Mesothelial cell of epicardium (in vitro differentiated cells): Measurements from ENCODE around the gene PRKAR1B. TPM values are rescaled to one million over a fixed set of nuclear protein-coding genes. Genes with fewer than 3 reads are reported as not detected.
"Not testable (repeated sequence)": the region's sequence is repeated elsewhere in the genome, so short reads cannot be mapped to it uniquely, and the experiment has no call there.

Experiments used
- DNase-seq, 2 experiments: peaks; one replicate each; pipeline ENCODE4 v3.0.0; 2021; ENCODE audit warnings: low spot score in 2 of 2; ENCODE audit not compliant: unreplicated experiment in 2 of 2
- H3K27ac Mint-ChIP-seq: 2 replicates; pipeline ENCODE4 v1.8.0; 2021; ENCODE audit warnings: mixed read lengths
- H3K27me3 Mint-ChIP-seq: 2 replicates; pipeline ENCODE4 v1.8.0; 2021; ENCODE audit warnings: low read depth, mixed read lengths
- H3K36me3 Mint-ChIP-seq: 2 replicates; pipeline ENCODE4 v1.8.0; 2021; ENCODE audit warnings: mixed read lengths
- H3K4me1 Mint-ChIP-seq: 2 replicates; pipeline ENCODE4 v1.8.0; 2021; ENCODE audit warnings: mixed read lengths
- H3K4me3 Mint-ChIP-seq: 2 replicates; pipeline ENCODE4 v1.8.0; 2021; ENCODE audit warnings: mild to moderate bottlenecking, moderate library complexity, mixed read lengths
- H3K9me3 Mint-ChIP-seq: 2 replicates; pipeline ENCODE4 v1.8.0; 2021; ENCODE audit warnings: mixed read lengths
- CTCF ChIP-seq: fragments of 200-600 bp; sonication (generic); IDR thresholded peaks from one replicate; pipeline ENCODE4 v1.5.0; 2021; ENCODE audit warnings: antibody characterized with exemption; ENCODE audit not compliant: unreplicated experiment
- total RNA-seq: library from RNA; stranded (reverse); gene quantifications from 3 replicates; pipeline ENCODE4 v1.2.1, GENCODE V29; 2021

Gene PRKAR1B
- total RNA-seq, 1 donor from 2014 or later = 50.6 TPM

GRCh38 chr7:553636-554111, 173.4 kb downstream of the PRKAR1B start:
- no peaks in the 10 kb centered on the region for H3K27me3 Mint-ChIP-seq
- no peak overlapping the region for H3K4me3 Mint-ChIP-seq
- peaks cover 12% of the 10 kb centered on the region for H3K36me3 Mint-ChIP-seq
- H3K9me3 Mint-ChIP-seq = no peaks in the 10 kb centered on the region
- no peaks in the 10 kb centered on the region for H3K4me1 Mint-ChIP-seq
- no peak overlapping the region for H3K27ac Mint-ChIP-seq
- no peak for TF ChIP-seq CTCF
- DNase-seq = no peak

GRCh38 chr7:552868-553635, 174.0 kb downstream of the PRKAR1B start:
- H3K4me1 Mint-ChIP-seq = no peaks in the 10 kb centered on the region
- H3K27ac Mint-ChIP-seq = no peak overlapping the region
- TF ChIP-seq CTCF = no peak
- H3K4me3 Mint-ChIP-seq = no peak overlapping the region
- no peak for DNase-seq
- no peaks in the 10 kb centered on the region for H3K27me3 Mint-ChIP-seq
- peaks cover 13% of the 10 kb centered on the region for H3K36me3 Mint-ChIP-seq
- H3K9me3 Mint-ChIP-seq = no peaks in the 10 kb centered on the region

- H3K4me1 Mint-ChIP-seq, H3K9me3 Mint-ChIP-seq, H3K4me3 Mint-ChIP-seq, DNase-seq, H3K27ac Mint-ChIP-seq, H3K27me3 Mint-ChIP-seq: not testable (repeated sequence)
- H3K36me3 Mint-ChIP-seq = peaks cover 13% of the 10 kb centered on the region
Observed at GRCh38 chr7:552151-552867, 174.8 kb downstream of the PRKAR1B start.

- not testable (repeated sequence) for H3K4me1 Mint-ChIP-seq, H3K27me3 Mint-ChIP-seq, H3K4me3 Mint-ChIP-seq, DNase-seq, H3K9me3 Mint-ChIP-seq, H3K27ac Mint-ChIP-seq
- peaks cover 15% of the 10 kb centered on the region for H3K36me3 Mint-ChIP-seq
Observed at GRCh38 chr7:551615-551970, 175.5 kb downstream of the PRKAR1B start.

GRCh38 chr7:550881-551614, 176.0 kb downstream of the PRKAR1B start:
- peaks cover 15% of the 10 kb centered on the region for H3K36me3 Mint-ChIP-seq
- H3K9me3 Mint-ChIP-seq = no peaks in the 10 kb centered on the region
- DNase-seq = no peak
- no peak overlapping the region for H3K4me3 Mint-ChIP-seq
- no peak for TF ChIP-seq CTCF
- H3K27me3 Mint-ChIP-seq = no peaks in the 10 kb centered on the region
- no peak overlapping the region for H3K27ac Mint-ChIP-seq
- H3K4me1 Mint-ChIP-seq = no peaks in the 10 kb centered on the region

- H3K27ac Mint-ChIP-seq = no peak overlapping the region
- peaks cover 17% of the 10 kb centered on the region for H3K36me3 Mint-ChIP-seq
- no peaks in the 10 kb centered on the region for H3K27me3 Mint-ChIP-seq
- TF ChIP-seq CTCF = no peak
- no peak for DNase-seq
- H3K4me3 Mint-ChIP-seq = no peak overlapping the region
- H3K9me3 Mint-ChIP-seq = peaks cover 5% of the 10 kb centered on the region
- no peaks in the 10 kb centered on the region for H3K4me1 Mint-ChIP-seq
Observed at GRCh38 chr7:549891-550625, 177.0 kb downstream of the PRKAR1B start.
